Pons (tissue), 1 donor: ENCODE data around the gene NPTN.
"Not testable (repeated sequence)": the region's sequence is repeated elsewhere in the genome, so short reads cannot be mapped to it uniquely, and the experiment has no call there.

Source experiments
- DNase-seq: peaks from one replicate; pipeline ENCODE4 v3.0.0-alpha.2; 2016; ENCODE audit warnings: low spot score

NPTN gene

DNA sequence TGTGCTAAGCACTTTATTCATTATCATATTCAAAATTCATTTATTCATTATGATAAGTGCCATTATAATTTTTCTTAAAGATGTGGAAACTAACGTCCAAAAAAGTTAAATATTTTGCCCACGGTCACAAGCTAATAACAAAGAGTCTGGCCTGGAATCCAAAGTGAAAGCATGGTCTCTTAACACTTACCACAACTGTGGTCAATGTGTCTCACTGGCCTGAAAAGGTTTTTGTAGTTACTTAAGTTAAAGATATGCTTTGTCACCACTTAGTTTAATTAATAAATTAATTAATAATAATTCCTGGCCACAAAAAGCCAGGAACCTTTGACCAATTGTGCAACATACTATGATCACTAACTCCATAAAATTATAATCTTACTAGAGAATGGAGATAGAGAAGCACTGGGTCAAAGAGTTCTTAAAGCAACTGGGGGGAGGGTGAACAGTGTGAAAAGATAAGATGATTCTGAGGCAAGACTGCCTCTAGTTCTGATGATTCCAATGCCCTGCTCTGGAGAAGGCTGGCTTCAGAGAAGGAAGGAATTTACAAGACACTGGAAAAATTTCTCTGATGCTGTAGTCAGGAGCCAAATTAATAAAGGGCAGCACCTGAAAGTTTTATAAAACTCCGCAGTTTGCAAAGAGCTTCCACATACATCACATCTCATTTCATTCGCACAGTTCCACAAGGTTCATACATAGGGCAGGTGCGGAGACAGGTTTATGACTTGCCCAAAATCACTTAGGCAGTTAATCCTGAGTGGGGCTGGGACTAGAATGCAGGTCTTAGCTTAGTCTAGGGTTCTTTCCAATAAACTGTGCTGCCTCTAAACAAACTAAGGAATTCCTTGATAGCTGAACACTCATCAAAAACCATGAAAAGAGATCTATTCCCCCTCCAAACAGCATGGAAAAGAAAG is 32.5 kb downstream of the NPTN start:
- DNase-seq, result no peak

DNA sequence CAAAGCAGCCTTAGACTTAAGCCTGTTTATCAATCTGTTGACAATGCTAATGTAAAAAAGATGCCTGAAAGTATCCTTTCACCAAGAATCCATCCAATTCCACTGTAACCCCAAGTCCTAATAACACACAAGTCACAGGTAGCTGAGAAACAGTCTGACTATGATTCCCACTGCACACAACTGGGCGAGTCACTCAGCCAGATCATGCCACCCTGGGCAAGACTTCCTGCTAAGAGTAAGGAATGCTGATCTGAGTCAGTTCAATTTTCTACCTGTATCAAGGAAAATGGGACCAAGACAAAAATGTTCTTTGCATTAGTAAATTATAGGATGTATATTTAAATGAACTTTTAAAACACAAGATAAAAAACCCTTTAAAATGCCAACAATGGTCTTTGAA is 33.3 kb downstream of the NPTN start:
- no peak for DNase-seq

DNA sequence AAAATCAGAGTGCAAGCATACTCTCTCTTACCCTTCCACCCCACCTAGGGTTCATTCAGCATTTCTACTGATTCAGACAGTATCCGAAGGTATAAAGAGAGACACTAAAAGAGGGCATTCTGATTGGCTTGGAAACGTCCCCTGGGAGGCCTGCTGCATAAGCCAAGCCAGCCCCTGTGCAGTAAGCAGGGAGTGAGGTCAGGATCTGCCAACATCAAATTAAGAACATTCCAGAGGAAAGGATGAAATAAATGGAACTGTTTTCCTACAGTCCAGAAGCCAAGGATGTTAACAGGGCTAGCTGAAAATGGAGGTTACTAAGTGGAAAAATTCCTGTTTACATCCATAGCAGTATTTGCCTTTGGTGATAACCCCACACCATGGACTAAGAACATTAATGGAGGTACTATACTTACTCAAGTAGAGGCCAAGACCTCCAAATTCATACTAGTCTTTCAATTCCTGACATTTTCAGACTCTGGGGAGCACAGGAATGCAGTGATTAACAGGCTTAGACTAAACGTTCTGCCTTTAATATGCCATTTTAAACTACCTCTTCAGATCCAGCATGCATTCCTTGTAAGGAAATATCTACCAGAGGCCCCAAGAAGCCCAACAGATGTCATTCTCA is 34.5 kb downstream of the NPTN start:
- no peak for DNase-seq

DNA sequence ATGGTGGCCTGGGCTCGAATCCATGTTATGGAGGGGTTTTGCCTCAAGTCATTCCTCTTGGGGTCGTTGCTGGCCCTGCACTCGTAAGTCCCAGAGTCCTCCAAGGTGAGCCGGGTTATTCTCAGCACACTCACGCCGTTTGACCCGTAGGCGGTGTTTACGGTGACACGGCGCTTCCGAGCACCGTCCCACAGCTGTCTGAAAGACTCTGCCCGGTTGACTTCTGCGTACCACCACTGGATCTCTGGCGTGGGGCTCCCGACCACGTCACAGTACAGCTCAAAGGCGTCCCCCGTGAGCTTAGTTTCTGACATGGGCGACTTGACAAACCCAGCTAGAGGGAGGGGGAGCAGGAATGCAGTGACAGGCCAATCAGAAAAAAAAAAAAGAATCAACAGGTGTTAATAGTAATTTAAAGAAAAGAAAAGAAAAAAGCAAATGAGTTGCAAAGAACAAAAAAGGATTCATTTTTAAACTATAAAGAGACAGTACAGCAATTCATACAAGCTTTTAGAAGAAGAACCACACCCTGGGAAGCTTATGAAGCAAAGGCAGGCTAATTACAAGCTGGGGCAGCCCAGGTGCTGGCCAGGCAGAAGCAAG is 36.1 kb downstream of the NPTN start:
- no peak for DNase-seq

DNA sequence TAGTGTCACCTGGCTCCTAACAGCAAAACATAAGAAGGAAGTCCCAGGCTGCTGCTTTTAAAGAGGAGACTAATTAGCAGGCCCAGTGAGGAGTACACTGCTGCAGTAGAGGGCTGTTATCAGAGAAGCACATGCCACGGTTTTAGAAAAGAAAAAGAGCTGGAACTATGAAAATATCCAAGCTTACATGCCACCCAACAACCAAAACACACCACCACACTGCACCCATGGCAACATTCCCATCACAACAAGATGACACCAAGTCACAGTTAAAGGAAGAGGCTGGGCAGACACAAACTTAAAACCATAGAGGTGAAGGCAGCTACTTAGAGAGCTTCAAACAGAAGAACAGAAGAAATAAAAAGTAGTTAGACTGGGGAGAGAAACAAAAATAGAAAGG is 37.0 kb downstream of the NPTN start:
- DNase-seq, result no peak

DNA sequence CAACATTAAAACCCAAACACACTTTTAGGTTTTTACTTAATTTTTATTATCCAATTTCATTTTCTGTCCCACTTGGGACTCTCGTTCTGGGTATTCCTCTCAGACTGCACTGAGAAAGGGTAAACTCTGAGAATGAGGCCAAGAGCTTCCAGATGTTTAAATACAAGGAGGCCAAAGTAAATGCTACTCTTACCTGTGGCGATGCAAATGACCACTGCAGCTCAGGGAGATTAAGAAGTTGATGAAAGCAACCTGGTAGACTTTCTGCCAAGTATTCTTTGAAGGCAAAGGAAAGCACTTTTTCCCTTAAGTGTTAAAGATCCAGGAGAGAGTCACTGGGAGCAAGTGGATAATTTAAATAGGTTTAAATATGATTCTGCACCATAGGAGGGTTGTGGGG is 39.1 kb downstream of the NPTN start:
- no peak for DNase-seq

DNA sequence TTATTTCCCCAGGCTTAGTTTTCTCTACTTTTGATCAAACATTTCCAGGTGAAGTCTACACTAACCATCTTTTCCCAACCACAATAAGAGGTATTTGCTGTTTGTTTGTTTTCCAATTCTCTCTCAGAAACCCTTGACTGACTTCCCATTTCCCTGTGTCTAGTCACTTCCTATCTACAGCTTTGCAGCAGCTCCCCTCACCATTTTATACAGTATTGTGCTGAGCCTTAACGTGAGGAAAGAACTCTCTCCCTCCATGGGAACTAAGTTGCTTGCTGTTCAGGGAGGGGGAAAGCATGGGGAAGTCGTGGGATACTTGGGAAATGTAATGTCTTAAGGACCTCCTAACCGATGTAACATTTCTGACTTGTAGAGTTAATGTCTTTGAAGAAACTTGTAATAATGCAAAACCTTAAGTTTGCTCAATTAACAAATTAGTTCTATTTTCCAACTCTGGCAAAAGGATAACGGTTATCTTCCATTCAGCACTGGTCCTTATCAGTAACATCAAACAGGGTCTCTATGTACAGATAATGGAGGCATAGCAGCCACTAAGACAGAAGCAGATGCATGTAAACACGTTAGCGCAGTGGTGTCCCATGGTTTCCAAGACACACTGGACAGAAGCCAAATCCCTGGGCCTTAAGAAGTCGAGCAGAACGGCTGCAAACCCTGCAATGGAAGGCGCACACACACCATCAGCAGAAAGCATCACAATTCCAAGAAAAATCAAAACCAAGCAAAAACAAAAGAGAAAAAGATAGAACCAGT is 39.7 kb downstream of the NPTN start:
- no peak for DNase-seq

DNA sequence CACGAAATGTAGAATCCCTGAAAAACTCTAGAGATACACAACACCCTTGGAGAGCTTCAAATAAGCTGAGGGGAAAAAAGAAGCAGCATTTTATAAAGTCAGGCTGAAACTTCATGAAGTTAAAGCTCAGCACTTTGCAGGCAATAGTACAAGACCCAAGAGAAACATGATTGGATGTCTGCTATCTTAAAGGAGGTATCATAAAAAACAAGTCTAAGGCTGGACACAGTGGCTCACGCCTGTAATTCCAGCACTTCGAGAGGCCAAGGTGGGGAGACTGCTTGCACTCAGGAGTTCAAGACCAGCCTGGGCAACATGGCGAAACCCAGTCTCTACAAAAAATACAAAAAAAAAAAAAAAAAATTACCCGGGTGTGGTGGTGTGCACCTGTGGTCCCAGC is 42.9 kb downstream of the NPTN start:
- DNase-seq, result no peak

DNA sequence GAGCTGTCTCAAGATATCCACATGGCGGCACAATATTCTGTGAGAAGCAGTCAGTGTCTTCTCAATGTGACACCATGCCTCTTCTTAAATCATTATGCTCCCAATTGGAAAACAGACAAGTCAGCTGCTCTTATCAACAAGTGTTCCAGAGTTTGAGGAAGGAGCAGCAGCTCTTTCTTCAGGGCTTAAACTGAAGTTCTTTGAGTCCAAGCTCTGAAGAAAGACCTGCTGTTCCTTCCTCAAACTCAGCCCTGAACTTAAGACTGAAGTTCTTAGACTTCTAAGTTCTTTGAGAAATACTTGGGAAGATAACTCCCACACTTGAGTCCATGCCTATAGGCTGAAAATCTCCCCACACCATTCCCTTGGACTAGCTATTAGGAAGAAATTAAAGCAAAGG is 43.4 kb downstream of the NPTN start:
- DNase-seq, result no peak

DNA sequence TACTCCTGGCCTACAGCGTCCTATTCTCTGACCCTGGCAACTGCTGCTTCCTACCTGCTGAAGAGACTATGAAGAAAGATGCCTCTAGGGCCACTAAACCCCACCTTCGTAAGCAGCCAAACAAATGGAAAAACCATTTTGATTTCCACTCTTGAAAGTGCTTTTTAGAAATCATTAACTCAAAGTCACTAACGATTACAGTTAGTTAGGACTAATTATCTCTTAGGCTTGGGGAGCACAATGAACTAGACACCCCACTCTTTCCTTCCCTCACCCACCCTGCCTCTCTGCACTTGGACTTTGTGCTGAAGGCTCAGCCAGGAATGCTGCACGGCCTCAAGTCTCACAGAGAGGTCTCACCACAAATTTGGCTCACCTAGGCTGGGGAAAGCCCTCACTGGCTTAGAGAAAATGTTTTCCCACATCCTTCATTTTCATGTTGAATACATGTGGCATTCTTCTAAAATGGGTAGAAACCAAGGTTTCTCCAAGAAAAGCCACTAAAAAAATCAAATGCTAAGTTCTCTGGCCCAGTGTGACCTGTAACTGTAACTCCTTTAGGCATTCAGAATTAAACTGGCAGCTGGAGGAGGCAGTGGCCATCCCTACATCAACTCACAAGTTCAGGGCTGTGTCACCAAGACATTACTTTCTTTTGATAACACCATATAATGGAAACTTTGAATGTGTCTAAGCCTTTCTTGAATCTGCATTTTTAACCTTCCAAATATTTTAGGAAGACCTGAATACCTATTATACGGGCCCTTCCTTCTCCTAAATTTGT is 47.1 kb downstream of the NPTN start:
- DNase-seq, result no peak

DNA sequence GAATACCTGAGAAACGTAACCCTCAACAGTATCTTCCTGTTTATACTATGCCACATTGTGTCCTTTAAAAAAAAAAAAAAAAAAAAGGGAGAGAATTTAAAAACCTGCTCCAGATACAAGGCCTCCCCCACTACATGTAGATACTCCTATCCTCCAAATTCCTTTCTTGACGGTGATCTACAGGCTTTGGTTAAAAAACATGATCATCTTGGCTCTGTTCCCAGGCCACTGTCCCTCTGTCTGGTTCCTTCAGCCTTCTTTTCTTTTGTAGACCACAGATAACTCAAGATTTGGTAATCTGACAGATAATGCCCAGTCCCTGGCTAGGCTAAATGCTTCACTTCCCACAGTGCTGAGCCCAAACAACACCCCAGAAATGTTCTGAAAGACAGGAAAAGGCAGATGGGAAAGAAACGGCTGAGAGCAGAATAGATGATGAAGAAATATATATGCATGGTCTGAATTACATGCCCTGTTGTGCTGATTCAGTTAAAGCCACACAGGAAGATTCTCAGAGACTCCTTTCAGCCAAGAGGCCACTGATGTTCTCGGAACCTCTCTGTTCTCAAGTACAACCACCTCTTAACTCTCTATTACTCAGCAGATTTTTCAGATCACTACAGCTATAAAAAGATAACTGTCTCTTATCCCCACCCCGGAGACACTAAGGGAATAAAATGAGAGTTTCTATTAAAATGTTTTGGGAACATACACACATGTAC is 48.3 kb downstream of the NPTN start:
- DNase-seq, result no peak

DNA sequence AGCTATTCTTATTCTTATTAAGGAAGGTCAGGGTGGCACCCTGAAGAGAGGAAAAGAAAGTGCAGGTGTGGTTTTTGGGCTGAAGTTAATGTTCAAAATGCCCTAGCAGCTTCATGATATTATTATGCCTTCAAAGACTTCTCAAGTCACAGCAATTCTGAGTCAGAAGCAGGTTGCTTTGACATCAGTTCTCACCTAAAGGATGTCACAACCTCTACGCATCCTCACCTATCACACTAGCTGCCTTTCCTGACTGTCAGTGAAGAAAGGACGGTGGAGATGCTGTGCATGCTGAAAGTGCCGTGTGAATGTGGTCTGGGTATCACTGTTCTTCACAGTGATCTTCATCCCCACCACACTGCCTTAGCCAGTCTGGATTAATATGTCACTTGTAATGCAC is 49.6 kb downstream of the NPTN start:
- no peak for DNase-seq

DNA sequence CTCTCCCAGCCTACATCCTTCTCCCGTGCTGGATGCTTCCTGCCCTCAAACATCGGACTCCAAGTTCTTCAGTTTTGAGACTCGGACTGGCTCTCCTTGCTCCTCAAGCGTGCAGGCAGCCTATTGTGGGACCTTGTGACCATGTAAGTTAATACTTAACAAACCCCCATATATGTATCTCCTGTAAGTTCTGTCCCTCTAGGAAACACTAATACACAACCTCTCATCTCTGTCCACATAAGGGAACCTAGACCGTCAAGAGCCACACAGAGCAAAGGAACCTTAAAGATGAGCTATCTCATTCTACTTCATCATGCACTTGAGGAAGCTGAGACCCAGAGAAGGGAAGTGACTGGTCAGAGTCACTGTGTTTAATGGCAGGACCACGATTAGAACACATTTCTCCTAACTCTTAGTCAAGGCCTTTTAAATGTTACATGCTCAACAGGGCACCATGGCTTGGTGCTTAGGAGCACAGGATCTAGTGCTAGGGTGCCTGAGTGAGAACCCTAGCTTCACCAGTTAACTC is 50.3 kb downstream of the NPTN start:
- DNase-seq, result no peak

DNA sequence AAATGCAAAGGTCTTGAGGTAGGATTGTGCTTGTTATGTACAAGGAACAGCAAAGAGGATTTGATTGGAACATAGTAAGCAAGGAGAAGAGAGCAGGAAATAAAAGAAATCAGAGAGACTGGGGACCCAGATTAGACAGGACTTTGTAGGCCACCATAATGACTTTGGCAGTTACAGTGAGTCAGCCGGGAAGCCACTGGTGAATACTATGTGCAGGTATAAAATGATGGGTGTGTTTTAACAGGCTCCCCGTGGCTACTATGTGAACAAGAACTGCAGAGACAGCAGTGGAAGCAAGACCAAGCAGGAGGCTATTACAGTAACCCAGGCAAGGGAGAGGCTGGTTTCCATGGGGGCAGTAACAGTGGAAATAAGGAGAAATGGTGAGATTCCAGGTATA is 55.2 kb downstream of the NPTN start:
- DNase-seq, result no peak

DNA sequence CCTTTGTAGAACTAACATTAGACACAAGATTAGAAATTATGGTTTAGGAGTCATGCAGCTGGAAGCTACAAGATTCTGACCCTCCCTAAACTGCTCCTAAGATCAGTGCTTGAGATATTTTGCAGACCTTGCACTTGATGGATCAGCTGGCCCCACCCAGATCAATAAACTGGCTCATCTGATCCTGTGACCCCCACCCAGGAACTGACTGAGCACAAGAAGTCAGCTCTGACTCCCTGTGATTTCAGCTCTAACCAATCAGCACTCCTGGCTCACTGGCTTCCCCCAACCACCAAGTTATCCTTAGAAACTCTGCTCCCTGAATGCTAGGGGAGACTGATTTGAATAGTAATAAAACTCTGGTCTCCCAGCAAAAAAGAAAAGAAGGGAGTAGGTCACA is 55.6 kb downstream of the NPTN start:
- DNase-seq, result not testable (repeated sequence)

DNA sequence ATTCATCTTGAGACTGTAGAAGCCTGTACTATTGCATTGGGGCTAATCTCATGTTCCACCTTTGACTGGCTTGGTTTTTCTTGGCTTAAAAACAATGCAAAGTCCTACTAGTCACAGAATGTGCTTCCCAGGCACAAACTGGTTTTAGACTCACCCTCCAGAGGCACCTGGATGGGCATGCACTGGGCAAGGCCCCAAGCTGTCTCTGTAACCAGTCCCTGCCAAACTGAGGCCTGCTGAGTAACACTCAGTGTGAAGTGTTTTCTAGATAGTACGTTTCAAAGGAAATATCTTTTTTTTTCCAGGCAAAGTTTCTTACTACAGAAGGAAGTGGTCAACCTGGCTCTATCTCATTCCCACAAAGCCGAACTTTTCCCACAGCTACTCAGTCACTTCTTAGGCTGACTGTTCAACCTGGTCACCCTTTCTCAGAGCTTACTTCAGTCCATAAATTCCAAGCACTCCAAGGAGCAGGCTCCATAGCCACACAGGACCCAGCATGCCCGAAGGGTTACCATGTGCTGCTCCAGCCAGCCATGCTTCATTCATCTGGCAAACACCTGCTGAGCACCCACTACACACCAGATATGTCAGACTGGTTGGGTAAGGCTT is 57.4 kb downstream of the NPTN start:
- DNase-seq, result no peak

DNA sequence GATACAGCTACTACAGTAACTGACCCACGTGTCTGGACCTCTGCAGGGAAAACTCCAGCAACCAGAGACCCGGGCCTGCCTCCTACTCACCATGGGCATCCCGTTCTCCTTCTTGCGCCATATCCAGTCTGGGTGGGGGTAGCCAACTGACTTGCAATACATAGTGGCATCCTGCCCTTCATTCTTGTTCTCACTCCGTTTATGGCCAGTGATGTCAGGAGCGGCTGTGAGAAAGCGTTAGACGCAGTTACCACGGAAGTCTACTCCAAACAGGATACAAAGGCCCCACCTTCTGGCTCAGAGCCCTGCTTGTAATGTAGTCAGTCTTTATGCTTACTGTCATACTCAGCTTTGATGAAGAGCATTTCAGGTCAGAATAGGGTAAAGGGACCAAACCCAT is 59.6 kb downstream of the NPTN start:
- no peak for DNase-seq

DNA sequence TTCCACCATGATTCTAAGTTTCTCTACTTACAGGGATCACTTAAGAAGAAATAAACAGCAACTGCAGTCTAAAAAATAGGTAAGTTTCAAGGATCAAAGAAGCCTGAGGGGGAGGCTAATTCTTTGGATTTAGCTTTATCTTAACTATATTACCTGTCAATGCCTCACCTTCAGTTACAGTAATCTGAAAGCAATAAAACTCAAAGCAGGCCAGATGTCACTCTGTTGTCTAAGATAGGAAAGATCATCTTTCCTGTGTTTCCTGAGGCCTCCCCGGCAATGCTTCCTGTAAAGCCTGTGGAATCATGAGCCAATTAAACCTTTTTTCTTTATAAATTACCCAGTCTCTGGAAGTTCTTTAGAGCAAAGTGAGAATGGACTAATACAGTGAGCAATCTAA is 60.2 kb downstream of the NPTN start:
- no peak for DNase-seq

DNA sequence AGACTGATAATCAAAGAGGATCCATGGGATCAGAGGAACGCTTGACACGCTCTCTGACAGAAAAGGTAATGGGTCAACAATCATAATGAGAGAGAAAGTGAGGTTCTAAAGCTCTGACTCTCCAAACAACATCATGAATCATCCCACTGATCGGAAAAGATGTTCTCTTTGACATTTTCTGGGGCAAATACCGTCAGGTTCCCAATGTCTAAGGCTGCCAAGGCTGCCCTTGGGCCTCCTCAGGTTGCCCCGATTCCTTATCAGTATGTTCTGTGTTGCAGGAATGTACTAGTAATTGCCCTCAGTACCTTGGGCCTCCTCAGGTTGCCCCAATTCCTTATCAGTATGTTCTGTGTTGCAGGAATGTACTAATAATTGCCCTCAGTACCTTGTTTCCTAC is 60.9 kb downstream of the NPTN start:
- no peak for DNase-seq

DNA sequence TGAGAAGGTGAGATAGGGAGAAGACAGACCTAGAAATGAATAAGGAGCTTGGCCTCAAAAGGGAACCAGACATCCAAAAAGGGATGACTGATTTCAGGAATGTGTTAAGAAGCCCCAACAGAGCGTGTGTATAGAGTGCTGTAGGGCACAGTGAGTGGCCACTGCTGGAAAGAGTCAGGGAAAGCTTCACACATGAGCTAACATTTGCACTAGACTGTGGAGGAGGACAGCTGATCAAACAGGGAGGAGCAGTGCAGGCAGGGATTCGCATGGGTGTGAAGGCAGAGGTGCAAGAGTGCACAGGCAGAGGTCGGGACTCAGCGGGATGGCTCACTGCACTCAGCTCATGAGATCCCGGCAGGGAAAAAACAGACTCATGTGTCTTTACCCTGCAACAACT is 61.8 kb downstream of the NPTN start:
- DNase-seq, result no peak
